HepG2 (cell line): ENCODE measurements around the gene SPPL2B. TPM values are rescaled to one million over a fixed set of nuclear protein-coding genes. Genes with fewer than 3 reads are reported as not detected.

Experiments used
- CSRNP2 ChIP-seq: sonication (generic); formaldehyde crosslinking; conservative IDR thresholded peaks from 2 replicates; pipeline ENCODE4 v1.8.0; 2022; ENCODE audit warnings: low read depth, missing genetic modification reagents
- FIP1L1 ChIP-seq: fragments of 200-400 bp; formaldehyde crosslinking; IDR thresholded peaks from 2 replicates; pipeline ENCODE4 v1.6.1; 2018; ENCODE audit warnings: low read depth, mild to moderate bottlenecking, low read length, moderate library complexity, borderline replicate concordance; ENCODE audit not compliant: insufficient read depth
- POLR2A ChIP-seq, 2 experiments: IDR thresholded peaks; 2 replicates each; pipeline ENCODE4 v1.6.1; 2011; ENCODE audit warnings: low read depth in 2 of 2, low read length in 2 of 2, mild to moderate bottlenecking in 1 of 2, moderate library complexity in 1 of 2; ENCODE audit not compliant: insufficient read depth in 1 of 2
- POLR2AphosphoS2 ChIP-seq: IDR thresholded peaks from 2 replicates; pipeline ENCODE4 v1.6.1; 2011; ENCODE audit warnings: low read depth, low read length, improper control_type of control experiment
- RARA ChIP-seq: IDR thresholded peaks from 2 replicates; pipeline ENCODE4 v1.6.1; 2016; ENCODE audit warnings: missing genetic modification reagents, missing compliant biosample characterization
- SP5 ChIP-seq: IDR thresholded peaks from 2 replicates; pipeline ENCODE4 v1.6.1; 2016; ENCODE audit warnings: low read depth, borderline replicate concordance
- TCF12 ChIP-seq, 2 experiments: fragments of 450-650 bp in 1 of 2; sonication (generic) in 1 of 2; formaldehyde crosslinking in 1 of 2; IDR thresholded peaks; 2 replicates each; pipeline versions ENCODE4 v1.6.1 to v1.8.0; 2017 to 2022; ENCODE audit warnings: antibody characterized with exemption in 1 of 2, mild to moderate bottlenecking in 1 of 2, missing genetic modification reagents in 1 of 2, moderate library complexity in 1 of 2
- ZBTB20 ChIP-seq: sonication (generic); formaldehyde crosslinking; IDR thresholded peaks from 2 replicates; pipeline ENCODE4 v1.8.1; 2023; ENCODE audit warnings: missing genetic modification reagents, low read depth, mild to moderate bottlenecking, borderline replicate concordance
- ZBTB46 ChIP-seq: sonication (generic); formaldehyde crosslinking; IDR thresholded peaks from 2 replicates; pipeline ENCODE4 v1.4.0; 2020; ENCODE audit warnings: mild to moderate bottlenecking, missing genetic modification reagents, borderline replicate concordance
- ZMYM3 ChIP-seq: sonication (generic); formaldehyde crosslinking; IDR thresholded peaks from 2 replicates; pipeline ENCODE4 v1.5.1; 2020; ENCODE audit warnings: mild to moderate bottlenecking, missing genetic modification reagents
- ZNF274 ChIP-seq: sonication (generic); formaldehyde crosslinking; IDR thresholded peaks from 2 replicates; pipeline ENCODE4 v1.5.1; 2020; ENCODE audit warnings: mild to moderate bottlenecking, missing genetic modification reagents
- ZNF337 ChIP-seq: sonication (generic); formaldehyde crosslinking; IDR thresholded peaks from 2 replicates; pipeline ENCODE4 v1.5.1; 2020; ENCODE audit warnings: missing genetic modification reagents, low read depth, mild to moderate bottlenecking, borderline replicate concordance
- ZNF530 ChIP-seq: sonication (generic); formaldehyde crosslinking; IDR thresholded peaks from 2 replicates; pipeline ENCODE4 v1.5.0; 2020; ENCODE audit warnings: low read depth, mild to moderate bottlenecking, missing genetic modification reagents
- ZNF557 ChIP-seq: sonication (generic); formaldehyde crosslinking; IDR thresholded peaks from 2 replicates; pipeline ENCODE4 v1.4.0; 2020; ENCODE audit warnings: missing genetic modification reagents
- ZNF577 ChIP-seq: sonication (generic); formaldehyde crosslinking; IDR thresholded peaks from 2 replicates; pipeline ENCODE4 v1.4.0; 2020; ENCODE audit warnings: mild to moderate bottlenecking, low read depth, missing genetic modification reagents, borderline replicate concordance
- ZNF629 ChIP-seq: sonication (generic); formaldehyde crosslinking; conservative IDR thresholded peaks from 2 replicates; pipeline ENCODE4 v1.5.0; 2020; ENCODE audit warnings: missing genetic modification reagents
- ZNF746 ChIP-seq: sonication (generic); formaldehyde crosslinking; IDR thresholded peaks from 2 replicates; pipeline ENCODE4 v1.8.0; 2022; ENCODE audit warnings: mild to moderate bottlenecking, missing genetic modification reagents
- ZNF768 ChIP-seq: sonication (generic); formaldehyde crosslinking; IDR thresholded peaks from 2 replicates; pipeline ENCODE4 v1.4.0; 2020; ENCODE audit warnings: missing genetic modification reagents
- polyA plus RNA-seq, 8 experiments: library from polyadenylated mRNA; depleted of rRNA in 3 of 8; stranded (reverse) in 7 of 8; unstranded in 1 of 8; fragments of >200 nt; fragmentation: Illumina TruSeq in 4 of 8; extraction: Trizol in 4 of 8; gene quantifications; 2 replicates each; pipeline versions ENCODE4 v1.2.1 to v1.2.3, GENCODE V29; 2011 to 2016; ENCODE audit warnings: low read depth in 4 of 8, missing spikeins in 1 of 8, mixed read lengths in 1 of 8; ENCODE audit not compliant: insufficient read depth in 1 of 8
- total RNA-seq, 5 experiments: library from RNA; depleted of rRNA; stranded (reverse); fragments of >200 nt; fragmentation: Illumina TruSeq; extraction: Trizol; gene quantifications; 2 replicates each; pipeline ENCODE4 v1.2.3, GENCODE V29; 2016; ENCODE audit warnings: low read depth in 1 of 5
- TF ChIP-seq, protein P1 (sequence below): sonication (generic); formaldehyde crosslinking; IDR thresholded peaks from 2 replicates; pipeline ENCODE4 v1.5.0; 2020; ENCODE audit warnings: missing genetic modification reagents

The SPPL2B gene
- total and polyA plus RNA-seq, 2 of the 13 experiments (the other 11 are each of a cell fraction or from before 2014, with no cell fraction given), result 14.9 to 15.2 TPM

DNA sequence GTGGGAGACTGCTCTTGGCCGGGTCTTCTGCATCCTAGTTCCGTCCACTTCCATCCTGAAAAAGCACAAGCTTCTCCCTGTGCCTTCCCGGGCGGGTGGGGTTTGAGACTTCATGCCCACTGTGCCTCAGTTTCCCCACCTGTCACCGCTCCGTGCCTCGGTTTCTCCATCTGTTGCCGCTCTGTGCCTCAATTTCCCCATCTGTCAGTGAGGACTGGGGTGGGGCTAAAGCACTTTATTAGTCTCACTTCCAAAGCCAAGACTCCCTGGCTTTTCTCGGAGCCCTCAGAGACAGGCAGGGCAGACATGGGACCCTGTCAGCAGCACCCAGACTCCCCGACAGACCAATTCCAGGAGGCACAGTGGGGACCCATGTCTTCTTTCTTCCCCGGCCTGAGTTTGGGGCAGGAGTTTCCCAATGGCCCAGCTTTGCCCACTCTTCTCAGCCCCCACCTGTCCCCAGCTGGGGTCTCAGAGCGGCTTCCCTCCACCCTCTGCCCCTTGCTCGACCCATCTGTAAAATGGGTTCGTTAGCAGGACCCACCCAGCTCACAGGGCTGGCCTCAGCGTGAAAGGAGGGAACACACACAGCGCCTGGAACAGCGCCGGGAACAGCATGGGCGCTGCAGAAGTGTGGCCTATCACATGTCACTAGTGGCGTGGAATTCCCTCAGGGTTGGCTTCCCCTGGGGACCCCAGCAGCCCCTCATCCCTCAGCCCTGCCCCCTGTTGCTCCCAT, 41.9 kb upstream of the SPPL2B start (continued):
- TF ChIP-seq ZNF557 (CRISPR knock-in tag) (no peak), ZNF768 (peak; percentile 47; the same call in 1 of the 2 replicates), ZNF577 (CRISPR knock-in tag) (no peak), ZBTB46 (CRISPR knock-in tag) (no peak), ZNF530 (no peak), POLR2AphosphoS2 (peak; percentile 35; the same call in 1 of the 2 replicates), SP5 (no peak), ZMYM3 (CRISPR knock-in tag) (0 out of 2 replicates have a peak, but pooled peaks have one; percentile 71), ZNF337 (CRISPR knock-in tag) (no peak), ZNF629 (CRISPR knock-in tag) (peak; percentile 64; the same call in 1 of the 2 replicates), ZNF274 (CRISPR knock-in tag) (no peak), CSRNP2 (CRISPR knock-in tag) (no peak), RARA (CRISPR knock-in tag) (no peak), ZNF746 (CRISPR knock-in tag) (no peak), ZBTB20 (no peak), TCF12 (IDR thresholded peaks at IDR 0.05) (no peak), TCF12 (CRISPR knock-in tag; IDR thresholded peaks at IDR 0.05) (no peak), FIP1L1 (no peak), POLR2A (IDR thresholded peaks at IDR 0.05; ENCODE audit: insufficient read depth in 1 of 2, low read depth in 2 of 2, low read length in 2 of 2) (no peak)
- TF ChIP-seq, protein P1, sequence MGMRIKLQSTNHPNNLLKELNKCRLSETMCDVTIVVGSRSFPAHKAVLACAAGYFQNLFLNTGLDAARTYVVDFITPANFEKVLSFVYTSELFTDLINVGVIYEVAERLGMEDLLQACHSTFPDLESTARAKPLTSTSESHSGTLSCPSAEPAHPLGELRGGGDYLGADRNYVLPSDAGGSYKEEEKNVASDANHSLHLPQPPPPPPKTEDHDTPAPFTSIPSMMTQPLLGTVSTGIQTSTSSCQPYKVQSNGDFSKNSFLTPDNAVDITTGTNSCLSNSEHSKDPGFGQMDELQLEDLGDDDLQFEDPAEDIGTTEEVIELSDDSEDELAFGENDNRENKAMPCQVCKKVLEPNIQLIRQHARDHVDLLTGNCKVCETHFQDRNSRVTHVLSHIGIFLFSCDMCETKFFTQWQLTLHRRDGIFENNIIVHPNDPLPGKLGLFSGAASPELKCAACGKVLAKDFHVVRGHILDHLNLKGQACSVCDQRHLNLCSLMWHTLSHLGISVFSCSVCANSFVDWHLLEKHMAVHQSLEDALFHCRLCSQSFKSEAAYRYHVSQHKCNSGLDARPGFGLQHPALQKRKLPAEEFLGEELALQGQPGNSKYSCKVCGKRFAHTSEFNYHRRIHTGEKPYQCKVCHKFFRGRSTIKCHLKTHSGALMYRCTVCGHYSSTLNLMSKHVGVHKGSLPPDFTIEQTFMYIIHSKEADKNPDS (CRISPR knock-in tag), result no peak
